Activated CD8-positive, alpha-beta memory T cell treated with anti-CD3 and anti-CD28 coated beads, Interleukin-2, amount 50 U/mL, for 4 hours (primary cell): ENCODE data around the gene SCAF8.
"Not testable (repeated sequence)": the region's sequence is repeated elsewhere in the genome, so short reads cannot be mapped to it uniquely, and the experiment has no call there.

Experiments used
- DNase-seq: peaks from one replicate; pipeline ENCODE4 v3.0.0-alpha.2; 2020

Gene SCAF8

GRCh38 chr6:154737424-154737823 lies 4.2 kb downstream of the SCAF8 start:
- DNase-seq: no peak

- DNase-seq: no peak
These were observed 5.3 kb downstream of the SCAF8 start for GRCh38 chr6:154738551-154738961.

DNA sequence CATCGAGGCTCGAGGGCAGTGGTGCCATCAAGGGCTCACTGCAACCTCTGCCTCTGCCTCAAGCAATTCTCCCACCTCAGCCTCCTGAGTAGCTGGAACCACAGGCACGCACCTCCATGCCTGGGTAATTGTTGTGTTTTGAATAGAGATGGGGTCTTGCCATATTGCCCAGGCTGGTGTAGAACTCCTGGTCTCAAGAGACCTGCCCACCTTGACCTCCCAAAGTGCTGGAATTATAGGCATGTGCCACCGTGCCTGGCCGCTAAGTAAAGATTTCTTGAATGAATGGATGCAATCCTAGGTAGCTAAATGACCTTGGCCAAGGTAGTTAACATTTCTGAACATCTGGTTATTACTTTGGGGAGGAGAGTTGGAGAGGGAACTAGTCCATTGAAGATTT lies 7.4 kb downstream of the SCAF8 start:
- no peak for DNase-seq

DNA sequence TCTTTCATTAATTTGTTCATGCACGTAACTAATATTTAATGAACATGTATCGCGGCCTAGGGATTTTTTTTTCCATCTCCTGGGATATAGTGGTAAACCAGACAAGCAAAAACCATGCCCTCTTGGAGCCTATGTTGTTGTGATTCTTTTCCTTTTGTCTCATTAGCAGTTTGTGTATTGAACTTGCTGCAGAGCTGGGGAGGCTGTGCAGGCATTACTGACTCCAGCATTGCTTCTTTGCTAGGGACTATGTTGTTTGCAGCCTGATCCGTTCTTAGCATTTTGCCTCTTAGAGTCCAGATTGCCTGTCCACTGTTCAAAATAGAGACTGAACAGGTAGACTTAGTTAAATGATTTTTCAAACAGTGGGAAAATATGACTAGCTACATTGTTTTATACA lies 9.7 kb downstream of the SCAF8 start:
- no peak for DNase-seq

GRCh38 chr6:154744029-154744745 lies 11.0 kb downstream of the SCAF8 start:
- DNase-seq: not testable (repeated sequence)

DNA sequence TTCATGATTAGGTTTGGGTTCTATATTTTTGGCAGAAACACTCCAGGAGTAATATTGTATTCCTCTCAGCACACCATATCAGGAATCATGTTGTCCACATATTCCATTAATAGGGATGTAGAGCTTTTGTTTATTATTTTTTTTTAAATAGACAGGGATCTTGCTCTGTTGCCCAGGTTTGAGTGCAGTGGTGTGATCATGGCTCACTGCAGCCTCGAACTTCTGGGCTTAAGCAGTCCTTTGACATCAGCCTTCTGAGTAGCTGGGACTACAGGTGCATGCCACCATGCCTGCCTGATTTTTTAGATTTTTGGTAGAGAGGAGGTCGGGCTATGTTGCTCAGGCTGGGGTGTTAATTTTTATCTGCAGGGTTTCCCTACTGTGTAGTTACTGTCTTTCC lies 12.0 kb downstream of the SCAF8 start:
- DNase-seq: no peak

GRCh38 chr6:154749341-154749740 lies 16.1 kb downstream of the SCAF8 start:
- no peak for DNase-seq

DNA sequence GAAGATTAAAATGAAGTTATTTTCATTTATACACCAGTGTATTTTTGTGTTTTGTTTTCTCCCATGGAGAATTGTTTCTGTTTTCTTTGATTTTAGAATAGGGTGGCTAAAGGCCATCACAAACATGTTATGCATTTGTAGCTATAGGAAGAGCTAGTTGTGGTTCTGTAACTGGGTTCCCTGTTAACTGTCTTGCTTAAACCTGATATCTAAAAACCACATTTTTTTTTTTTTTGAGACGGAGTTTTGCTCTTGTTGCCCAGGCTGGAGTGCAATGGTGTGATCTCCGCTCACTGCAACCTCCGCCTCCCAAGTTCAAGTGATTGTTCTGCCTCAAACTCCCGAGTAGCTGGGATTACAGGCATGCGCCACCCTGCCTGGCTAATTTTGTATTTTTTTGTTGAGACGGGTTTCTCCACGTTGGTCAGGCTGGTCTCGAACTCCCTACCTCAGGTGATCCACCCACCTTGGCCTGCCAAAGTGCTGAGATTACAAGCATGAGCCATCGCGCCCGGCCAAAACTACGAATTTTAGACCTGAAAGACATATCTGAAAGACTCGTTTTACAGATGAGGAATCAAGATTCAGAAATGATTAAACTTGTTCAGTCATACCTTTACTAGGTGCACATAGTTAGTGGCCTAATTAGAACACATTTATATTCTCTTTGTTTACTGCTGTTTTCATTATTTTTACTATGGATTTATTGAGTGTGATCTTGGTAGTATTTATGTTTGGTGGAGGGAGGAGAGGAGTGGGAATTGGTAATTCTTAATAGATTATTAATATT lies 18.0 kb downstream of the SCAF8 start:
- DNase-seq: no peak

- DNase-seq: no peak
These were observed 18.8 kb downstream of the SCAF8 start for GRCh38 chr6:154752022-154752421.

DNA sequence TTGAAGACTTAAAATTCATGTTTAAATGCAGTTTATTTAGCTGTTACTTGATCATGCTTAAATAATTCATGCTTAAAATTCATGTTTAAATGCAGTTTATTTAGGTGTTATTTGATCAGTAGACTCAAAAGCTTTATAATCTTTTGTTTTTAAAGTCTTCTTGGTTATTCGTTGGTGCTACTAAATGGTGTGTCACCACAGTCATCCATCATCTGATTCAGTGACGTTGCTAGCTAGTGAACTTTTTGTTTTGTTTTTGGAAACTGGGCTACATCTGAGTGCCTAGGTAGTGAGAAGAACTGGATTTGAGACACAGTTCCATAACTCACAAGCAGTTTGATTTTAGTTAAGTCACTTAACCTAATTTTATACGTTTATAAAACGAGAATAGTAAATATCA lies 20.9 kb downstream of the SCAF8 start:
- DNase-seq: no peak

DNA sequence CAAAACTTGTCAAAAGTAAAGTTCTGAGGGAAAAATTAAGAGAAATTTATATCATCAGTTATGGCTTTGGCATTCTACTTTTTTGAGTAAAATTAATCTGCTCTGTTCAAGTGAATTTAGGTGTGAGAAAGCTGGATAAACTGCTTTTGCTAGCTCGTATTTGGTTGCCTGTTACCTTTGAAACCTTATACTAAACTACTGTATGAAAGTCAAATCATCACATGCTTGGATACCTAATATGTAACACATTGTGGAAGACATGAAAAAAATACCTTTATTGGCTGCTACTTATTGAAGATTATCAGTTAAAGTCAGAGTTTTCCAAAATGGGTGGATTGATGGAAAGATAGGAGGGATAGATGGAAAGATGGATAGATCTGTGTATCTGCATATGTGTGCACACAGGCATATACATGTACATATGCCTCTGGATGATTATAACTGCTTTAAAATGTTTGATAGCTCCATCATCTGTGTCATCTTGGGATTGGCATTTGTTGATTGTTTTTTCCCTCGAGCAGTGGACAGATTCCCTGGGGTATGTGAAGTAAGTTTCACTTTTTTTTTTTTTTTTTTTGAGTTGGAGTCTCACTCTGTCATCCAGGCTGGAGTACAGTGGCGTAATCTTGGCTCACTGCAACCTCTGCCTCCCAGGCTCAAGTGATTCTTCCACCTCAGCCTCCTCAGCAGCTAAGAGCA lies 24.3 kb downstream of the SCAF8 start:
- DNase-seq: no peak

DNA sequence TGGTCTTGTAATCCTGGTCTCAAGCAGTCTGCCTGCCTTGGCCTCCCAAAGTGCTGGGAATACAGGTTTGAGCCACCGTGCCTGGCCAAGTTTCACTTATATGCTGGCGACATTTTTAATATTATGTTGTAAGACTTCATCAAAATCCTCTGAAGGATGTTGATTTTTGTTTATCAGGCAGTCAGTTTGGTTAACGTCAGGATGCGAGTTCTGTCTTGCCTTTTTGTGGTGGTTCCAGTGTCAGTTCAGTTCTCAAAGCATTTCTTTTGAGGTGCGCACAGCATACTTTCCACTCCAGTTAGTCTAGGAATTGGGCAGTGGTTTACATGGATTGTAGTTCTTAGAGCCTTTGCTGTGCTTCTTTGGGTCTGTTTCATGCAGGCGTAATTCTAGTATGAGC lies 24.9 kb downstream of the SCAF8 start:
- DNase-seq: no peak

- no peak for DNase-seq
These were observed 30.4 kb downstream of the SCAF8 start for GRCh38 chr6:154763650-154764049.

- no peak for DNase-seq
These were observed 32.1 kb downstream of the SCAF8 start for GRCh38 chr6:154765273-154765672.

DNA sequence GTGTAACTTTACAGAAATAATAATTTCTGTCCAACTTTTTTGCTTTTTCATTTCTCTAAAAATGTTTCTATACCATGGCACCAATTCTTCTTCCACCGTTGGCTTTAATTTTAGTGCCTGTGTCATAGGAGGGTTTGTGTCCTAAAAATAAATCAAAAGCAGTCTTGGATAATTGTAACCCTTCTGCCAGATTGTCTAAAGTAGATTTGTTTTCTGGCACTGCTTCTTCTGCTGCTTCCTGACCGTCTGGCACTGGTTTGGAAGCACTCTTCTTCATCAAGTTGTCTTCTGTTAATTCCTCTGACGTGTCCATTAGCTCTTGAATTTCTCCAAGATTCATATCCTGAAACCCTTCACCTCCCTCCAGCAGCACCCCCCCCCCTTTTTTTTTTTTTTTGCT lies 33.1 kb downstream of the SCAF8 start:
- DNase-seq: no peak

DNA sequence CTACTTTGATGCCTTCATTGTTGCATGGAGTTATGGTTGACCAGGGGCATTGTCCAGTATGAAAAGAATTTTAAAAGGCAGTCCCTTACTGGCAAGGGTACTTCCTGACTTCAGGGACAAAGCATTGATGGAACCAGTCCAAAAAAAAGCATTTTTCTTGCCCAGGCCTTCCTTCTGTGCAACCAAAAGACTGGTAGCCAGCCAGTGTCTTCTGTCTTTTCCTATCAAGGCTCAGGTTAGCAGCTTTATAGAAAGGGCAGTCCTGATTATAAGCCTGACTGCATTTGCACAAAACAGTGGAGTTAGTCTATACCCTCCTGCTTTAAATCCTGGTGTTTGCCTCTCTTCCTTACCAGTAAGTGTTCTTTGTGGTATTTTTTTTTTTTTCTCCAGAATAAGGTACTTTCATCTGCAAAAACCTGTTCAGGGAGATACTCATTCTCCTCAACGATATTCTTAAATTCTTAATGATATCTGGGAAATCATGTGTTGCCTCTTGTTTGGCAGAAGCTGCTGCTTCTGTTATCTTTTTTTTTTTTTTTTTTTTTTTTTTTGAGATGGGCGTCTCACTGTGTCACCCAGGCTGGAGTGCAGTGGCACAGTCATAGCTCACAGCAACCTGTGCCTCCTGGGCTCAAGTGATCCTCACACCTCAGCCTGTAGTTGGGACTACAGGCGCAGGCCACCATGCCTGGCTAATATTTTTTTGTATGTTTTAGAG lies 33.9 kb downstream of the SCAF8 start:
- no peak for DNase-seq

- DNase-seq: no peak
These were observed 35.1 kb downstream of the SCAF8 start for GRCh38 chr6:154768280-154768679.

DNA sequence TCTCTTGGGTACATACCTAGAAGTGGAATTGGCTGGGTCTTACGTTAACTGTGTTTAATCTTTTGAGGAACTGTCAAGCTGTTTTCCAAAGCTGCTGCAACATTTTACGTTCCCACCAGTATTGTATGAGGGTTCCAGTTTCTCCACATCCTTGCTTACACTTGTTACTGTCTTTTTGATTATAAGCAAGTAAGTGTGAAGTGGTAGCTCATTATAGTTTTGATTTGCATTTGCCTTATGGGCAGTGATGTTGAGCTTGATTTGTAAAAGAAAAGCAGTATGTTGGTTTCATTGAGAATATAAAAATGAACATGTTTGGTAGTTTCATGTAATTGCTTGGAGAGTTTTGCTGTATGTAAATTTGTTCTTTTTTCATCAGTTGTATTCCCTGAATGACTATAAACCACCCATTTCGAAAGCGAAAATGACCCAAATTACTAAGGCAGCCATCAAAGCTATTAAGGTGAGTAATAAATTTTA lies 40.4 kb downstream of the SCAF8 start:
- no peak for DNase-seq

DNA sequence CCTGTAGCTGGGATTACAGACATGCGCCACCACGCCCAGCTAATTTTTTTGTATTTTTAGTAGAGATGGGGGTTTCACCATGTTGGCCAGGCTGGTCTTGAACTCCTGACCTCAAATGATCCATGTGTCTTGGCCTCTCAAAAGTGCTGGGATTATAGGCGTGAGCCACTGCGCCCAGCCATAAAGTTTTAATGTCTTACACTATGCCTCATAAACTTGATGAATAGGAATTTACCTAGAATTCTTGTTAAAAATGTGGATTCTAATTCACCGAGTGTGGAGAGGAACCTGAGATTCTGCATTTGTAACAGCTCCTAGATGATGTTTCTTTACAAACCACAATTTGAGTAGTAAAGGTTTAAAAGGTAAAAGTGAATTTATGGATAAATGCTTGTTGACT lies 45.9 kb downstream of the SCAF8 start:
- DNase-seq: not testable (repeated sequence)

DNA sequence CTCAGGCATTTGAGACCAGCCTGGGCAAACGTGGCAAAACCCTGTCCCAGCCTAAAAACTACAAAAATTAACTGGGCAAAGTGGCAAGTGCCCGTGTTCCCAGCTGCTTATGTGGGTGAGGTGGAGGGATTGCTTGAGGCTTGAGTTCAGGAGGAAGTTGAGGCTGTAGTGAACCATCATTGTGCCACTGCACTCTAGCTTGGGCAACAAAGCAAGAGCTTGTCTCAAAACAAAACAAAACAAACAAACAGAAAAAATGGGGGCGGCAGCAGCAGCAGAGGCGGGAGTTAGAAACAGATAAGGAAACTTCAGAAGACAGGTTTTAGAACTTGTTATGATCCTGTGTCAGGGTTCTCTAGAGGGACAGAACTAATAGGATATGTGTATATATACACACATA lies 49.0 kb downstream of the SCAF8 start:
- no peak for DNase-seq

GRCh38 chr6:154783229-154783628 lies 50.0 kb downstream of the SCAF8 start:
- DNase-seq: no peak

- no peak for DNase-seq
These were observed 51.9 kb downstream of the SCAF8 start for GRCh38 chr6:154785075-154785474.
